NCI-H2107 (cell line): ENCODE measurements around the gene DNAH1.

Experiments
- DNase-seq: peaks from one replicate; lab custom pipeline; 2025; lab: John Stamatoyannopoulos, UW

The DNAH1 gene

GRCh38 chr3:52290596-52291507 lies 25.3 kb upstream of the DNAH1 start:
- no peak for DNase-seq

- DNase-seq: no peak
Observed at GRCh38 chr3:52291508-52292181, 24.5 kb upstream of the DNAH1 start.

- no peak for DNase-seq
Observed at GRCh38 chr3:52292247-52293065, 23.7 kb upstream of the DNAH1 start.

GRCh38 chr3:52293491-52294319 lies 22.4 kb upstream of the DNAH1 start:
- no peak for DNase-seq

- no peak for DNase-seq
Observed at GRCh38 chr3:52294320-52295150, 21.6 kb upstream of the DNAH1 start.

GRCh38 chr3:52295671-52296208 lies 20.4 kb upstream of the DNAH1 start:
- no peak for DNase-seq

- DNase-seq: no peak
Observed at GRCh38 chr3:52297242-52298148, 18.6 kb upstream of the DNAH1 start.

- DNase-seq: no peak
Observed at GRCh38 chr3:52298149-52299098, 17.7 kb upstream of the DNAH1 start.

GRCh38 chr3:52299247-52299878 lies 16.8 kb upstream of the DNAH1 start:
- DNase-seq: no peak

- DNase-seq: no peak
Observed at GRCh38 chr3:52299879-52300611, 16.1 kb upstream of the DNAH1 start.

- DNase-seq: no peak
Observed at GRCh38 chr3:52302426-52303145, 13.5 kb upstream of the DNAH1 start.

GRCh38 chr3:52303811-52304210 lies 12.3 kb upstream of the DNAH1 start:
- no peak for DNase-seq

- DNase-seq: no peak
Observed at GRCh38 chr3:52305926-52306325, 10.2 kb upstream of the DNAH1 start.

GRCh38 chr3:52306978-52307377 lies 9.1 kb upstream of the DNAH1 start:
- DNase-seq: no peak

- no peak for DNase-seq
Observed at GRCh38 chr3:52308308-52308707, 7.8 kb upstream of the DNAH1 start.

- DNase-seq: no peak
Observed at GRCh38 chr3:52310861-52311575, 5.1 kb upstream of the DNAH1 start.
